Measurements from ENCODE around the gene JAM3. TPM values are rescaled to one million over a fixed set of nuclear protein-coding genes. Genes with fewer than 3 reads are reported as not detected.

JAM3 gene
- 95.7 and 117 TPM in 2 replicates for total RNA-seq

DNA sequence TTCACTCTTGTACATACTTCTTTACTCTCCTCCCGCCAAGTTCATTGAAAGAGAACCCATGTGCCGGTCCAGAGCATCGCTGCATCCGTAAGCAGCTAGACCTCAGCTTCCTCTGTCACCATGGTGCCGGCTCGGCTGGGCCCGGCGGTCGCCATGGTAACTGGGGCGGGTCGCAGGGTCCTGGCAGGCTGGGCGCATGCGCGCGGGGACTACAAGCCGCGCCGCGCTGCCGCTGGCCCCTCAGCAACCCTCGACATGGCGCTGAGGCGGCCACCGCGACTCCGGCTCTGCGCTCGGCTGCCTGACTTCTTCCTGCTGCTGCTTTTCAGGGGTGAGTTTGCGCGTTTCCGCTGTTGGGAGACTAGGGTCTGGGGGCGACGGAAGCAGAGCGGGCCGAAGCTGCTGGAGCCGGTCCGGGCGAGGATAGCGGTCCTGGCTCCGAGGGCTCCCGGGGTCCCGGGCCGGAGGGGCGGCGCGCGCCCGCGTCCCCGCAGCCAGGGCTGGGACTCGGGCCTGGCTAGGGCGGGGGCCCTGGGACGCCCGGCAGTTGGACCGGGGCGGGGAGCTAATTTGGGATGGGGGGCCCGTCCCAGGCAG is at the start of gene JAM3:
JAM3 (plus strand) TSS at position 244 of the 597 bp plus-strand sequence; CDS start at position 256, 12 bp downstream.

Other genes with a start within 250 kb of the JAM3 start
- gene SPATA19, start 223.6 kb upstream of the JAM3 start, total RNA-seq = not detected in 2 replicates
- gene IGSF9B, start 112.1 kb upstream of the JAM3 start, total RNA-seq = 0.73 and 2.2 TPM in 2 replicates
- 15.2 and 16.7 TPM in 2 replicates for gene NCAPD3, start 154.9 kb downstream of the JAM3 start, total RNA-seq
- gene VPS26B, start 155.6 kb downstream of the JAM3 start, total RNA-seq = 43.1 and 47.6 TPM in 2 replicates
- gene THYN1, start 184.3 kb downstream of the JAM3 start, total RNA-seq = 45.5 and 46.9 TPM in 2 replicates
- gene ACAD8, start 184.5 kb downstream of the JAM3 start, total RNA-seq = 17.9 and 20.3 TPM in 2 replicates
- gene GLB1L3, start 207.3 kb downstream of the JAM3 start, total RNA-seq = not detected in 2 replicates

All from smooth muscle cell of the pulmonary artery (primary cell).